ENCODE data around the gene RAB4B. TPM values are rescaled to one million over a fixed set of nuclear protein-coding genes. Genes with fewer than 3 reads are reported as not detected.

The RAB4B gene
- total and polyA plus RNA-seq, 2 of the 13 experiments (the other 11 are each of a cell fraction or from before 2014, with no cell fraction given) = 3.3 to 5.4 TPM

GRCh38 chr19:40797963-40798682 lies 20.1 kb downstream of the RAB4B start (continued):
- no peak for TF ChIP-seq ZNF841 (CRISPR knock-in tag; IDR thresholded peaks at IDR 0.05; ENCODE audit: borderline replicate concordance)
- TF ChIP-seq ESRRA (CRISPR knock-in tag; IDR thresholded peaks at IDR 0.05; ENCODE audit: low read depth) = peak; percentile 91
- TF ChIP-seq ZNF263 (CRISPR knock-in tag; IDR thresholded peaks at IDR 0.05) = peak; percentile 41; the same call in 1 of the 2 replicates
- peak; percentile 56 for TF ChIP-seq FOXP4 (CRISPR knock-in tag; IDR thresholded peaks at IDR 0.05)
- TF ChIP-seq, protein P1, sequence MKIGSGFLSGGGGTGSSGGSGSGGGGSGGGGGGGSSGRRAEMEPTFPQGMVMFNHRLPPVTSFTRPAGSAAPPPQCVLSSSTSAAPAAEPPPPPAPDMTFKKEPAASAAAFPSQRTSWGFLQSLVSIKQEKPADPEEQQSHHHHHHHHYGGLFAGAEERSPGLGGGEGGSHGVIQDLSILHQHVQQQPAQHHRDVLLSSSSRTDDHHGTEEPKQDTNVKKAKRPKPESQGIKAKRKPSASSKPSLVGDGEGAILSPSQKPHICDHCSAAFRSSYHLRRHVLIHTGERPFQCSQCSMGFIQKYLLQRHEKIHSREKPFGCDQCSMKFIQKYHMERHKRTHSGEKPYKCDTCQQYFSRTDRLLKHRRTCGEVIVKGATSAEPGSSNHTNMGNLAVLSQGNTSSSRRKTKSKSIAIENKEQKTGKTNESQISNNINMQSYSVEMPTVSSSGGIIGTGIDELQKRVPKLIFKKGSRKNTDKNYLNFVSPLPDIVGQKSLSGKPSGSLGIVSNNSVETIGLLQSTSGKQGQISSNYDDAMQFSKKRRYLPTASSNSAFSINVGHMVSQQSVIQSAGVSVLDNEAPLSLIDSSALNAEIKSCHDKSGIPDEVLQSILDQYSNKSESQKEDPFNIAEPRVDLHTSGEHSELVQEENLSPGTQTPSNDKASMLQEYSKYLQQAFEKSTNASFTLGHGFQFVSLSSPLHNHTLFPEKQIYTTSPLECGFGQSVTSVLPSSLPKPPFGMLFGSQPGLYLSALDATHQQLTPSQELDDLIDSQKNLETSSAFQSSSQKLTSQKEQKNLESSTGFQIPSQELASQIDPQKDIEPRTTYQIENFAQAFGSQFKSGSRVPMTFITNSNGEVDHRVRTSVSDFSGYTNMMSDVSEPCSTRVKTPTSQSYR (CRISPR knock-in tag; IDR thresholded peaks at IDR 0.05; ENCODE audit: borderline replicate concordance) = peak; percentile 62; the same call in 1 of the 2 replicates
- no peak; the same call in 1 of the 2 replicates for TF ChIP-seq ZNF441 (CRISPR knock-in tag; IDR thresholded peaks at IDR 0.05; ENCODE audit: borderline replicate concordance)
- TF ChIP-seq KLF11 (CRISPR knock-in tag; IDR thresholded peaks at IDR 0.05) = no peak
- TF ChIP-seq RFX1 (IDR thresholded peaks at IDR 0.05) = no peak
- TF ChIP-seq SP1 (IDR thresholded peaks at IDR 0.05) = no peak
- peak; percentile 80 for TF ChIP-seq SP1 (CRISPR knock-in tag; IDR thresholded peaks at IDR 0.05)
- no peak for TF ChIP-seq NBN (conservative IDR thresholded peaks at IDR 0.05)
- TF ChIP-seq ZNF746 (CRISPR knock-in tag; IDR thresholded peaks at IDR 0.05) = peak; percentile 60
- TF ChIP-seq, protein P2, sequence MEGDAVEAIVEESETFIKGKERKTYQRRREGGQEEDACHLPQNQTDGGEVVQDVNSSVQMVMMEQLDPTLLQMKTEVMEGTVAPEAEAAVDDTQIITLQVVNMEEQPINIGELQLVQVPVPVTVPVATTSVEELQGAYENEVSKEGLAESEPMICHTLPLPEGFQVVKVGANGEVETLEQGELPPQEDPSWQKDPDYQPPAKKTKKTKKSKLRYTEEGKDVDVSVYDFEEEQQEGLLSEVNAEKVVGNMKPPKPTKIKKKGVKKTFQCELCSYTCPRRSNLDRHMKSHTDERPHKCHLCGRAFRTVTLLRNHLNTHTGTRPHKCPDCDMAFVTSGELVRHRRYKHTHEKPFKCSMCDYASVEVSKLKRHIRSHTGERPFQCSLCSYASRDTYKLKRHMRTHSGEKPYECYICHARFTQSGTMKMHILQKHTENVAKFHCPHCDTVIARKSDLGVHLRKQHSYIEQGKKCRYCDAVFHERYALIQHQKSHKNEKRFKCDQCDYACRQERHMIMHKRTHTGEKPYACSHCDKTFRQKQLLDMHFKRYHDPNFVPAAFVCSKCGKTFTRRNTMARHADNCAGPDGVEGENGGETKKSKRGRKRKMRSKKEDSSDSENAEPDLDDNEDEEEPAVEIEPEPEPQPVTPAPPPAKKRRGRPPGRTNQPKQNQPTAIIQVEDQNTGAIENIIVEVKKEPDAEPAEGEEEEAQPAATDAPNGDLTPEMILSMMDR (CRISPR knock-in tag; IDR thresholded peaks at IDR 0.05) = peak; percentile 89
- no peak for TF ChIP-seq AGO1 (IDR thresholded peaks at IDR 0.05; ENCODE audit: low read depth, low read length, poor library complexity, severe bottlenecking)
- no peak for TF ChIP-seq RAD51 (IDR thresholded peaks at IDR 0.05; ENCODE audit: borderline replicate concordance)
- 0 out of 2 replicates have a peak, but pooled peaks have one; percentile 9 for TF ChIP-seq GMEB1 (CRISPR knock-in tag; IDR thresholded peaks at IDR 0.05; ENCODE audit: borderline replicate concordance)
- peak; percentile 86 for TF ChIP-seq CEBPG (CRISPR knock-in tag; IDR thresholded peaks at IDR 0.05)
- peak; percentile 66; the same call in 1 of the 2 replicates for TF ChIP-seq ZNF274 (CRISPR knock-in tag; IDR thresholded peaks at IDR 0.05)
- TF ChIP-seq, protein P3, sequence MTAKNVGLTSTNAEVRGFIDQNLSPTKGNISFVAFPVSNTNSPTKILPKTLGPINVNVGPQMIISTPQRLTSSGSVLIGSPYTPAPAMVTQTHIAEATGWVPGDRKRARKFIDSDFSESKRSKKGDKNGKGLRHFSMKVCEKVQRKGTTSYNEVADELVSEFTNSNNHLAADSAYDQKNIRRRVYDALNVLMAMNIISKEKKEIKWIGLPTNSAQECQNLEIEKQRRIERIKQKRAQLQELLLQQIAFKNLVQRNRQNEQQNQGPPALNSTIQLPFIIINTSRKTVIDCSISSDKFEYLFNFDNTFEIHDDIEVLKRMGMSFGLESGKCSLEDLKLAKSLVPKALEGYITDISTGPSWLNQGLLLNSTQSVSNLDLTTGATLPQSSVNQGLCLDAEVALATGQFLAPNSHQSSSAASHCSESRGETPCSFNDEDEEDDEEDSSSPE (CRISPR knock-in tag; IDR thresholded peaks at IDR 0.05) = peak; percentile 63
- 0 out of 2 replicates have a peak, but pooled peaks have one; percentile 27 for TF ChIP-seq RCOR2 (CRISPR knock-in tag; IDR thresholded peaks at IDR 0.05)
- TF ChIP-seq, protein P4, sequence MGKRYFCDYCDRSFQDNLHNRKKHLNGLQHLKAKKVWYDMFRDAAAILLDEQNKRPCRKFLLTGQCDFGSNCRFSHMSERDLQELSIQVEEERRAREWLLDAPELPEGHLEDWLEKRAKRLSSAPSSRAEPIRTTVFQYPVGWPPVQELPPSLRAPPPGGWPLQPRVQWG (CRISPR knock-in tag; IDR thresholded peaks at IDR 0.05; ENCODE audit: borderline replicate concordance, low read depth) = no peak
